Activated CD8-positive, alpha-beta memory T cell treated with anti-CD3 and anti-CD28 coated beads, Interleukin-2, amount 50 U/mL, for 48 hours (primary cell): Measurements from ENCODE around the gene MTF1.
A peak's percentile ranks its signal among the peaks of the same experiment; 100 is the strongest.
"Not testable (repeated sequence)": the region's sequence is repeated elsewhere in the genome, so short reads cannot be mapped to it uniquely, and the experiment has no call there.

Source experiments
- DNase-seq: peaks from one replicate; pipeline ENCODE4 v3.0.0-alpha.2; 2020

MTF1 gene

GRCh38 chr1:37859507-37860345 is at the start of gene MTF1:
Gene MTF1, minus strand, starts transcription at chr1:37859592. Its CDS starts 1,934 bp downstream, at chr1:37857658.
- peak; percentile 97 for DNase-seq

DNA sequence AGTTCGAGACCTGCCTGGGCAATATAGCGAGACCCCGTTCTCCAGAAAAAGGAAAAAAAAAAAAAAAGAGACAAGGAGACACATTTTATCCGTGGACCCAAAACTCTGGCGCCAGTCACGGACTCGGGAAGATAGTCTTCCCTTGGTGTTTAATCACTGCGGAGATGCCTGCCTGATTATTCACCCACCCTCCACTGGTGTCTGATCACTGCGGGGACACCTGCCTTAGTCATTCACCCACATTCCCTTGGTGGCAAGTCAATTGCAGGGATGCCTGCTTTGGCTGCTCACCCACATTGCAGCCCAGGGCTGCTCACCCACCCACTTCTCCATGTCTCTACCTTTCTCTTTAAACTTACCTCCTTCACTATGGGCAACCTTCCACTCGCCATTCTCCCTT is 49.1 kb upstream of the MTF1 start:
- DNase-seq, result not testable (repeated sequence)

DNA sequence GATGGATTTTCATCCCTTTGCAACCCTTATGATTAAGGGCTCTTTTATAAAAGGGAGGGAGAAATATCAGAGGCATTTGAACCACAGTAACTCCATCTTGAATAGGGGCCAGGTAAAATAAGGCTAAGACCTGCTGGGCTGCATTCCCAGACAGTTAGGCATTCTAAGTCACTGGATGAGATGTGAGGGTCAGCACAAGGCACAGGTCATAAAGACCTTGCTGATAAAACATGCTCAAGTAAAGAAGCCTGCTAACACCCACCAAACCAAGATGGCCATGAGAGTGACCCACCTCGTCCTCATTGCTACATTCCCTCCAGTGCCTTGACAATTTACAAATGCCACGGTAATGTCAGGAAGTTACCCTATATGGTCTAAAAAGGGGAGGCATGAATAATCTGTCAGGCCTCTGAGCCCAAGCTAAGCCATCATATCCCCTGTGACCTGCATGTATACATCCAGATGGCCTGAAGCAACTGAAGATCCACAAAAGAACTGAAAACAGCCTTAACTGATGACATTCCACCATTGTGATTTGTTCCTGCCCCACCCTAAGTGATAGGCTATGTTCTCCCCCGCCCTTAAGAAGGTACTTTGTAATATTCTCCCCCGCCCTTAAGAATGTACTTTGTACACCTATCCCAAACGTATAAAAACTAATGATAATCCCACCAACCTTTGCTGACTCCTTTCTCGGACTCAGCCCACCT is 48.2 kb upstream of the MTF1 start:
- not testable (repeated sequence) for DNase-seq

DNA sequence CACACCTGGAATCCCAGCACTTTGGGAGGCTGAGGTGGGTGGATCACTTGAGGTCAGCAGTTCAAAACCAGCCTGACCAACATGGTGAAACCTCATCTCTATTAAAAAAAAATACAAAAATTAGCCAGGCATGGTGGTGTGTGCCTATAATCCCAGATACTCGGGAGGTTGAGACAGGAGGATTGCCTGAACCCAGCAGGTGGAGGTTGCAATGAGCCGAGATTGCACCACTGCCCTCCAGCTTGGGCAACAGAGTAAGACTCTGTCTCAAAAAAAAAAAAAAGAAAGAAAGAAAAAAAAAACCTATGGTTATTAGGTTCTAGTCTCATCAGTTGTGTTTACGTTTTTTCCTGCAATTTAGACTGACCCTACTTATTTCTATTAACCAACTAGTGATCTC is 47.2 kb upstream of the MTF1 start:
- not testable (repeated sequence) for DNase-seq

DNA sequence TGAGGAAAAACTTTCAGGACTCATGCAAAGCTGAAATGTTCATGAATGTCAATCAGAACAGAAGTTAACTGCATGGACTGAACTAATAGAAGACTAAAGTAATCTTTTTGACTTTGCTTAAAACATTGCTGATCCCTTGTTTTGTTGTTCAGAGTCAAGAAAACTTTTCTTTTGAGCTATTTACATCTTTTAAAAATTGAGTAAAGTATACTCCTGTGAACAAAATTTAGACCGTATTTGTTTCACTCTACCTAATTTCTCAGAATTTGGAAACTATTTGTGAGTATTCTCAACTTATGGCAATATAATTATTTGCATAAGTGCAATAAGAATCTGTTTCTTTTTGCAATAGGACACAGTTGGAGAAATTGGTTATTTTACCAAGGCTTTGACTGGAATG is 46.3 kb upstream of the MTF1 start:
- no peak for DNase-seq

DNA sequence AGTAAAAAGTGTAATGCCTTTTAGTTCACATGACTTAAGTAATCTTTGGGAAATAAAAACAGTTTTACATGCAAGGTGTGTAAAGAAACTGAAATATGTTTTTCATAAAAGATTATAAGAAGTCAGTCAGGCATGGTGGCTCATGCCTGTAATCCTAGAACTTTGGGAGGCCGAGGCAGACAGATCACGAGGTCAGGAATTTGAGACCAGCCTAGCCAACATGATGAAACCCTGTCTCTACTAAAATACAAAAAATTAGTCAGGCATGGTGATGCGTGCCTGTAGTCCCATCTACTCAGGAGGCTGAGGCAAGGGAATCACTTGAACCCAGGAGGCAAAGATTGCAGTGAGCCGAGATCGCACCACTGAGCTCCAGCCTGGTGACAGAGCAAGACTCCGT is 44.5 kb upstream of the MTF1 start:
- not testable (repeated sequence) for DNase-seq

DNA sequence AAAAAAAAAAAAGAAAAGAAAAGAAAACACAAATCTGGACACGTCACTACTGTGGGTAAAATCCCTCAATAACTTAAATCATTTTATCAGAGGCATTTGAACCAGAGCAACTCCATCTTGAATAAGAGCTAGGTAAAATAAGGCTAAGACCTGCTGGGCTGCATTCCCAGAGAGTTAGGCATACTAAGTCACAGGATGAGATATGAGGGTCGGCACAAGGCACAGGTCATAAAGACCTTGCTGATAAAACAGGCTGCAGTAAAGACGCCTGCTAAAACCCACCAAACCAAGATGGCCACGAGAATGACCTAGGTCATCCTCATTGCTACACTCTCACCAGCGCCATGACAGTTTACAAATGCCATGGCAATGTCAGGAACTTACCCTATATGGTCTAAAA is 43.6 kb upstream of the MTF1 start:
- DNase-seq, result no peak

DNA sequence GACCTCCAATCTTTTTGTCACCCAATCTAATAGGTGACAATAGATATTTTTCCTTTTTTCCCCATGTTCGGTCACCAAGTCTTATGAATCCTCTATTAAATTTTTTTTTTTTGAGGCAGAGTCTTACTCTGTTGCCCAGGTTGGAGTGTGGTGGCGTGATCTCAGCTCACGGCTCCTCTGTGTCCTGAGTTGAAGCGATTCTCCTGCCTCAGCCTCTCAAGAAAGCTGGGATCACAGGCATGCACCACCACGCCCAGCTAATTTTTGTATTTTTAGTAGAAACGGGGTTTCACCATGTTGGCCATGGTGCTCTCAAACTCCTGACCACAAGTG is 42.5 kb upstream of the MTF1 start:
- DNase-seq, result no peak

DNA sequence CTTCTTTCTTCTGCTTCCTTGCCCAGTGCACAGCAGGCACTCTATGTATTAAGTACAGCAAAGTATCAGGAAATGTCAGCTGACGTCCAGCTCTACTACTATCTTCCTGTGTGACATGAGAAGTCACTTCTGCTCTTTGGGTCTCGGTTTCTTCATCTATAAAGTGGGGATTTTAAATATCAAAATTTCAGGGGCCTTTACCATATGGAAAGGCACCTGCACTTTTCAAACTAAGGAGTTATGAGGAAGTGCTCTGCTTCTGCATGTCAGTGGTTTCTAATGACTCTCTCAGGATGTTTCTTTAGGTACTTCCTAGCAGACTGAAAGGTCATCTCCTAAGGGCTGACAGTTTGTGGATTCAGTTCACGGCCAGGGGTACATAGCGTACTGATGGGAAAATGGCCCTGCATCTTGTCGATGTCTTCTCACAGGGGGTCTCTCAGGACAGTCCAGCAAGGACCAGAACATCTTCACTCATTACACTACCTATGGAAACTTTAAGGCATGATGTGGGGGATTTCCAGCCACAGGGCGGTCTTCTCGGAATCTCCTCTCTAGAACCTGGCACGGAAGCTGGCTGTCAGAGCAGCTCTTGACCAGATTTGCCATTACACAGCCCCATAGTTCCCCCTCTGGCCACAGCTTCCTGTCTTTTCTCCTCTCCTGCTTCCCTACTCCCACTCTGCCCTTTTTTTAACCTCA is 42.0 kb upstream of the MTF1 start:
- no peak for DNase-seq

DNA sequence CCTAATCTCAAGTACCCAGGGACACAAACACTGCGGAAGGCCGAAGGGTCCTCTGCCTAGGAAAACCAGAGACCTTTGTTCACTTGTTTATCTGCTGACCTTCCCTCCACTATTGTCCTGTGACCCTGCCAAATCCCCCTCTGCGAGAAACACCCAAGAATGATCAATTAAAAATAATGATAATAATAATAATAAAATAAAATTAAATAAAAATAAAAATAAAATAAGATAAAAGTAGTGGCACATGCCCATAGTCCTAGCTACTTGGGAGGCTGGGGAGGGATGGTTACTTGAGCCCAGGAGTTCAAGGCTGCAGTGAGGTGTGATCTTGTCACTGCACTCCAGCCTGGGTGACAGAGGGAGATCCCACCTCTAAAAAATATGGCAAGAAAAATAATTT is 38.2 kb upstream of the MTF1 start:
- not testable (repeated sequence) for DNase-seq

- DNase-seq, result no peak
These were observed 34.3 kb upstream of the MTF1 start for GRCh38 chr1:37893673-37894072.

- DNase-seq, result no peak
These were observed 33.0 kb upstream of the MTF1 start for GRCh38 chr1:37892151-37893047.

GRCh38 chr1:37890378-37891014 is 31.1 kb upstream of the MTF1 start:
- DNase-seq, result no peak

- DNase-seq, result no peak
These were observed 28.8 kb upstream of the MTF1 start for GRCh38 chr1:37888022-37888700.

GRCh38 chr1:37884145-37884544 is 24.8 kb upstream of the MTF1 start:
- no peak for DNase-seq

GRCh38 chr1:37883671-37884070 is 24.3 kb upstream of the MTF1 start:
- no peak for DNase-seq

- no peak for DNase-seq
These were observed 20.5 kb upstream of the MTF1 start for GRCh38 chr1:37879865-37880264.

GRCh38 chr1:37878071-37878470 is 18.7 kb upstream of the MTF1 start:
- DNase-seq, result no peak

GRCh38 chr1:37875833-37876232 is 16.4 kb upstream of the MTF1 start:
- DNase-seq, result no peak

- DNase-seq, result no peak
These were observed 13.3 kb upstream of the MTF1 start for GRCh38 chr1:37872692-37873091.

- DNase-seq, result no peak
These were observed 9.1 kb upstream of the MTF1 start for GRCh38 chr1:37868466-37868865.

DNA sequence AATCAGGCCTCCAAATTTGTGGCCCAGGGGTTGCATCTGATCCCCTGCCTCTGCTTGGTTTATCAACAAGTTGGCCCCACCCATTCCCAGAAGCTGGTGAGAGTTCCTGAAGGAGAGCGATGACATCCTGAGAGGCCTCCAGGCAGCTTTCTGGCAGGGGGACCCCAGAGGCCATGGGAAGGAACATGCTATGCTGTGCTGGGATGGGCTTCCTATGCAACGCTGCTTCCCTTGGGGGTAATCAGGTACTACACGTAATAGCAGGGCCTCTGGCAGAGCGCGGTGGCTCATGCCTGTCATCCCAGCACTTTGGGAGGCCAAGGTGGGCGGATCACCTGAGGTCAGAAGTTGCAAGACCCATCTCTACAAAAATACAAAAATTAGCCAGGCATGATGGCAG is 8.4 kb upstream of the MTF1 start:
- no peak for DNase-seq
